ENCODE data around the gene GOLGA6C.

DNA sequence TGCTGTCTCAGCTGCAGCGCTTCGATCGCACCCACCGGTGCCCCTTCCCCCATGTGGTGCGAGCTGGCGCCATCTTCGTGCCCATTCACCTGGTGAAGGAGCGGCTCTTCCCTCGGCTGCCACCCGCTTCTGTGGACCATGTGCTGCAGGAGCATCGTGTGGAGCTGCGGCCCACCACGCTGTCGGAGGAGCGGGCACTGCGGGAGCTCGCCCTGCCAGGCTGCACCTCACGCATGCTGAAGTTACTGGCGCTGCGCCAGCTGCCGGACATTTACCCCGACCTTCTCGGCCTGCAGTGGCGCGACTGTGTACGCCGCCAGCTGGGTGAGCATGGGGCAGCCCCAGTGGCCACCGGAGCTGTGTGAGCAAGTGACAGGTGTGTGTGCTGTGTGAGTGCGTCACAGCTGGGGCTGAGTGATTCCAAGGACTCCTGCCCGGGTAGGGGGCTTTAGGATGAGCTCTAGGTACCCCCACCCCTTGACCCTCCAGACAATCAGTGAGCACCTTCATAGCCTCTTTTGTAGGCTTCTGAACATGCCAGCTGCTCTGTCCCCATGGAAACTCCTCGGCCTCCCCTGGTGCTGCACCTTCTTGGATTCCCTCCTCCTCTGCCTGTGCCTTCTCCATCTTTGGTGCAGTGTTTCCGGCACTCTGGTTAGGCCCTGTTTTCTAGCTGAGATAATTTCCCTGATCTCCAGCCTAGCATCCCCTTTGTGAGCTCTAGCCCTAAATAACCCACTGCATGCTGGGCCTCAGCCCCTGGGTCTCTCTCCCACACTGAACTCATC, 49.4 kb upstream of the GOLGA6C start:
- TF ChIP-seq POLR2AphosphoS5 (IDR thresholded peaks at IDR 0.05) (no peak), EP300 (IDR thresholded peaks at IDR 0.05) (no peak), POLR2A (IDR thresholded peaks at IDR 0.05) (no peak)
- TF ChIP-seq, protein P1, sequence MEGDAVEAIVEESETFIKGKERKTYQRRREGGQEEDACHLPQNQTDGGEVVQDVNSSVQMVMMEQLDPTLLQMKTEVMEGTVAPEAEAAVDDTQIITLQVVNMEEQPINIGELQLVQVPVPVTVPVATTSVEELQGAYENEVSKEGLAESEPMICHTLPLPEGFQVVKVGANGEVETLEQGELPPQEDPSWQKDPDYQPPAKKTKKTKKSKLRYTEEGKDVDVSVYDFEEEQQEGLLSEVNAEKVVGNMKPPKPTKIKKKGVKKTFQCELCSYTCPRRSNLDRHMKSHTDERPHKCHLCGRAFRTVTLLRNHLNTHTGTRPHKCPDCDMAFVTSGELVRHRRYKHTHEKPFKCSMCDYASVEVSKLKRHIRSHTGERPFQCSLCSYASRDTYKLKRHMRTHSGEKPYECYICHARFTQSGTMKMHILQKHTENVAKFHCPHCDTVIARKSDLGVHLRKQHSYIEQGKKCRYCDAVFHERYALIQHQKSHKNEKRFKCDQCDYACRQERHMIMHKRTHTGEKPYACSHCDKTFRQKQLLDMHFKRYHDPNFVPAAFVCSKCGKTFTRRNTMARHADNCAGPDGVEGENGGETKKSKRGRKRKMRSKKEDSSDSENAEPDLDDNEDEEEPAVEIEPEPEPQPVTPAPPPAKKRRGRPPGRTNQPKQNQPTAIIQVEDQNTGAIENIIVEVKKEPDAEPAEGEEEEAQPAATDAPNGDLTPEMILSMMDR (IDR thresholded peaks at IDR 0.05): no peak
